ENCODE data around the gene PTPRR.

The PTPRR gene

DNA sequence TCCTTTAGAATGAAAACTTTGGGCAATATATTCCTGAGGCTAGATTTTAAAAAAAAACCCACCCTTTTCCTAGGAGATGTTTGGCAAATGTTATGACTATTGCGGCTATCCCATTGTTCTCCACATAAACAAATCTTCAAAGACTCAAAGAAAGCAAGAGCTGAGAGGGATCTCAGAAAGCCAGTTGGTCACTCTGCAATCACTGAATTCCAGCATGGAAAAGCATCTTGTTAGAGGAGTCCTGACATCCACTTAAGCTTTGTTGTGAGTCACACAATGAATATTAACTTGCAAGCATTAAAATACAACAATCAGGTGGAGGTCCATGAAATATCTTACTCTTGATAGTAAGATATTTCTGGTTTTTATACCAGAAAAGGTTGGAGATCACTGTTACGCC is 272.3 kb downstream of the PTPRR start:
- Mint-ChIP-seq H3K4me1 (ENCODE audit: low read depth) (no peaks in the 10 kb centered on the region), H3K4me3 (no peak overlapping the region), H3K27me3 (peaks cover 1% of the 10 kb centered on the region), H3K9me3 (peaks cover 10% of the 10 kb centered on the region), H3K27ac (no peak overlapping the region), H3K36me3 (ENCODE audit: low read depth) (no peaks in the 10 kb centered on the region)
- intact Hi-C loops (cut with micrococcal nuclease) = no loop called here

DNA sequence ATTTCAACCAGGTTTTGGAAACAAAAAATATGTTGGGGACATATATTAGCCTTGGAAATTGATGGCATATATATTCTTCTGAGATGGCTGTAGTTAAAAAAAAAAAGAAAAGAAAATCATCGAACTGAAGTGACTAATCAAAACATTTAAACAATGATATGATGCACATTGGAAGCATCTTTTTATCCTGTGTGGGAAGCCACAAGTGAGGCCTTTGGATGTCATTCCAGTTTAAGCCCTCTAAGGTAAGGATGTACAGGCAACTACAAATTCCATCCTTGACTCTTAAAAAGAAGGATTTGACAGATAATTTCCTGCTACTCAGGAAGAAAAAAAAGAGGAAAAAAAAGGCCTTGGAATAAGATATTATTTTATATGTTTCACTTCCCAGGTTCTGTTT is 273.7 kb downstream of the PTPRR start:
- Mint-ChIP-seq H3K4me1 (ENCODE audit: low read depth) (no peaks in the 10 kb centered on the region), H3K27me3 (peaks cover 1% of the 10 kb centered on the region), H3K4me3 (no peak overlapping the region), H3K27ac (no peak overlapping the region), H3K36me3 (ENCODE audit: low read depth) (no peaks in the 10 kb centered on the region), H3K9me3 (peaks cover 2% of the 10 kb centered on the region)
- intact Hi-C loops (cut with micrococcal nuclease) = no loop called here

DNA sequence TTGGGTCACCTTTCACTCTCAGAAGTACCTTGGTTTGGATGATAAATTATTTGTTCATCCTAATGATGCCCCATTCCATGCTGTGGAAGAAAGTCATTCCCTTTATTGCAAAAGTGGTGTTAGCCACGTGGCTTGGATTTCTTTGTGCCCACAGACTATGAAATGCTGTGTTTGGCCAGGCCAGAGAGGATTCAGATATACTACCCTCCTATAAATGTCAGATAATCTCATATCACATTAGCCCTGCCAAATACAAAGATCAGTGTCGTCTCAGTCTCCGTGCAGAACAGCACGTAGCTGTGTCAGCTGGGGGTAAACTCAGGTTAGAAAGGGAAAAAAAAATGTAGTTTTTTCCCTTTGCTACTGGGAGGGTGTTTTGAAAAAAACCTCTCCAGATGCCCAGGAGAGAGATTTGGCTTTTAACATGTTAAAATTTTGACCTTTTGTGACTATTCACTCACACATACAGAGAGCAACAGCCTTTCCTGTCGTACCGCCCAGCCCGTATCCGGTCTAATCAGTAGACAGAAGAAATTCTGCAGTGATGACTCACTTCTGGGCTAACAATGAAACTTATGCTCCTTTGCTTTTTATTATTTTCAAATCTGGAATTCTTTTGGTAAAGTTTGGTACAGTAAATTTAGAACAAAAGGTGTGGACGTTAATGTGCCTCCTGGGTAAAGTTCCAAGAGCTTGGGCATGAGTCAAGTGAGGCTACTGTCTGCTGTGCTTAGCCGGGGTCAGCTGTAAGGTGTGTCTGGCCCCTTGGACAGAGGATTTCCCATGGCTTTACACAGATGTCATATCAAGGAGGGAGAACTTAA is 274.8 kb downstream of the PTPRR start:
- no peak overlapping the region for H3K4me3 Mint-ChIP-seq

DNA sequence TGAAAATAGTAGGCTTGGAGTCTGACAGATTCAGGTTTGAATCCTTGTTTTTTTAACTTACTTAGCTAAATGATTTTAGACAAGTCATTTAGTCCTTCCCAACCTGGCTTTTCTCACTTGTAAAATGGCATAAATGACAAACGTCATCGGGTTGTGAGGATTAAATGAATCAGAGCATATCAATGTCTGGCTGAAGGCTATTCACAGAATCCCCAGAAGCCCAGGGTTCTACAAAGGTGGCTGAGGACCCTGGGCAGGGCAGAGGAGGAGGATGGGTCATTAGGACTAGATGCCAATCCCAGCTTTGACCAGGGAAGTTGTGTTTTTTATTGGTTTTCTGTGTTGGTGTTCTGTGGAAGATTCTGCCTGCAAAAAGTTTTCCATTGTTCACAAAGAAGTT is 275.7 kb downstream of the PTPRR start:
- no peaks in the 10 kb centered on the region for H3K36me3 Mint-ChIP-seq (ENCODE audit: low read depth)
- H3K4me1 Mint-ChIP-seq (ENCODE audit: low read depth) = no peaks in the 10 kb centered on the region
- intact Hi-C loops (cut with micrococcal nuclease) = no loop called here
- no peak overlapping the region for H3K4me3 Mint-ChIP-seq
- H3K27me3 Mint-ChIP-seq = peaks cover 1% of the 10 kb centered on the region
- H3K27ac Mint-ChIP-seq = no peak overlapping the region
- H3K9me3 Mint-ChIP-seq = no peaks in the 10 kb centered on the region

More for the DNA sequence above, 274.8 kb downstream of the PTPRR start:
- Mint-ChIP-seq H3K4me1 (ENCODE audit: low read depth) (no peaks in the 10 kb centered on the region), H3K27me3 (peaks cover 1% of the 10 kb centered on the region), H3K36me3 (ENCODE audit: low read depth) (no peaks in the 10 kb centered on the region), H3K9me3 (no peaks in the 10 kb centered on the region), H3K27ac (no peak overlapping the region)
- intact Hi-C loops (cut with micrococcal nuclease) = no loop called here

DNA sequence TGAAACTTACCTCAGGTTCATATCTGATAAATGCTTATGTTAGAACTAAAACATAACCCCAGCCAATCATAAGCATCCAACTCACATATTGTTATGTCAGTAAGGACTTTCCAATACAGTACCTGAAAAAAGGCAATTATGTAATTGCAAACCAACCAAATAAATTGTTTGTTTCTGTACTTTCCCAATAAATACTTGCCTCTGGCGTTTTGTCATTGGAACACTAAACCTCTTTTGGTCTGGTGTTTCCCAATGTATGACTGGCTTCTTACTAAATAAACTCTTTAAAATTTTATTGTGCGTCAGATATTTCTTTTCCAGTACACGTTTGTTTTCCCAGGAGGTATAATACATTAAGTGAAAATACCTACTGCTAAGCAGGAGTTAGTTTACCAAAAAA is 276.6 kb downstream of the PTPRR start:
- H3K9me3 Mint-ChIP-seq = no peaks in the 10 kb centered on the region
- peaks cover 1% of the 10 kb centered on the region for H3K27me3 Mint-ChIP-seq
- H3K4me1 Mint-ChIP-seq (ENCODE audit: low read depth) = no peaks in the 10 kb centered on the region
- no peaks in the 10 kb centered on the region for H3K36me3 Mint-ChIP-seq (ENCODE audit: low read depth)
- H3K27ac Mint-ChIP-seq = no peak overlapping the region
- intact Hi-C loops (cut with micrococcal nuclease) = no loop called here
- H3K4me3 Mint-ChIP-seq = no peak overlapping the region

DNA sequence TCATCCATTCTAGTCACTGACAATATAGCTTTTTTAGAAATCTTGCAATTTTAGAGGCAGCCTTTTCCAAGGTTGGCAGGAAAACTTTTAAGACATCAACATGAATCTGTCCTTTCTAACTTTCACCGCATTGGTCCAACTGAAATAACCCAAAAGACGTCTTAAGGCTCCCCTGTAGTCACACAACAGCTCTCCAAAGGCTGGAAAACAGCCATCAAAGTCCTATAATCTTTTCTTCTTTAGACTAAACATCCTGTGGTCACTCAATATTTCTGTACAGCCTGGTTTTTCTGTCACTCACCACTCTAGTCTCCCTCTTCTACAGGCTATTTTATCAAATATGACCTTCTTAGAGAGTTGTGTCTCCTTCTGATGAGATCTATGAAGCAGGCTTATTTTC is 278.8 kb downstream of the PTPRR start:
- H3K27me3 Mint-ChIP-seq = peaks cover 1% of the 10 kb centered on the region
- H3K27ac Mint-ChIP-seq = no peak overlapping the region
- no peaks in the 10 kb centered on the region for H3K36me3 Mint-ChIP-seq (ENCODE audit: low read depth)
- intact Hi-C loops (cut with micrococcal nuclease) = no loop called here
- no peak overlapping the region for H3K4me3 Mint-ChIP-seq
- H3K4me1 Mint-ChIP-seq (ENCODE audit: low read depth) = no peaks in the 10 kb centered on the region
- H3K9me3 Mint-ChIP-seq = no peaks in the 10 kb centered on the region

DNA sequence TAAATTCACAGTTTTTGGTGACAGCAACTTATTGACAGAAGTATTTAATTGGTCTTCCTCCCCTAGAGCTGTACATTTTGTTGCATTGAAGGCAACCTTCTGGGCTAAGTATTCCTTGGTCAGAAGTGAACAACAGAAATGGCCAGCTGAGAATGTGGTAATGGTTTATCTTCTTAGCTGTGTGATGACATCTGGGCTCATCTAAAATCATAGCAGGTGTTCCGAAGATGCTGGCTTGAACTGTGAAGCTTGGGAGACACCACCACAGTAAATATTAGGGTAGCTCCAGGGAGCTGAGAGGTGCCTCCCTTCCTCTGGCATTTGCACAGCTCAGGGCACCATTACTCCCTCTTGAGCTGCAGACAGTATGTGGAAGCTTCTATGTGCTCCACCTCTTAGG is 279.6 kb downstream of the PTPRR start:
- Mint-ChIP-seq H3K27me3 (no peaks in the 10 kb centered on the region), H3K4me3 (no peak overlapping the region), H3K27ac (no peak overlapping the region), H3K36me3 (ENCODE audit: low read depth) (no peaks in the 10 kb centered on the region), H3K9me3 (no peaks in the 10 kb centered on the region), H3K4me1 (ENCODE audit: low read depth) (no peaks in the 10 kb centered on the region)
- intact Hi-C loops (cut with micrococcal nuclease) = no loop called here

DNA sequence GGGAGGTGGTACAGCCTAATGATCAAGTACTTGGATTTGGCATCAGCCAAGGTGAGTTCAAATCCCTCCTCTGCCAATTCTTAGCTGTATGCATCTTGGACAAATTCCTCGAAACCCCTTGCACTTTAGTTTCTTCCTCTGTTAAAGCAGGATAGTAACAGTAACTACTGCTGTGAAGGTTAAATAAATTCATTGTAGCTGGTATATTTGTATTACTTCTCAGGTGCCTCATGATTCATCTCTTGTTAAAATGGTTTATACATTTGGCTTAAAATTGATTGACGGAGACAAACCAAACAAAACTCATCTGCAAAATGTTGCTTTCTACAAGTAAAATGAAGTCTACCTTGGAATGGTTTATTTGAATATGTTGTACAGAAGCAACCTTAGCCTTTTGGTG is 281.0 kb downstream of the PTPRR start:
- H3K9me3 Mint-ChIP-seq = no peaks in the 10 kb centered on the region
- intact Hi-C loops (cut with micrococcal nuclease) = no loop called here
- H3K36me3 Mint-ChIP-seq (ENCODE audit: low read depth) = no peaks in the 10 kb centered on the region
- no peaks in the 10 kb centered on the region for H3K4me1 Mint-ChIP-seq (ENCODE audit: low read depth)
- H3K27me3 Mint-ChIP-seq = no peaks in the 10 kb centered on the region
- H3K27ac Mint-ChIP-seq = no peak overlapping the region
- H3K4me3 Mint-ChIP-seq = no peak overlapping the region

DNA sequence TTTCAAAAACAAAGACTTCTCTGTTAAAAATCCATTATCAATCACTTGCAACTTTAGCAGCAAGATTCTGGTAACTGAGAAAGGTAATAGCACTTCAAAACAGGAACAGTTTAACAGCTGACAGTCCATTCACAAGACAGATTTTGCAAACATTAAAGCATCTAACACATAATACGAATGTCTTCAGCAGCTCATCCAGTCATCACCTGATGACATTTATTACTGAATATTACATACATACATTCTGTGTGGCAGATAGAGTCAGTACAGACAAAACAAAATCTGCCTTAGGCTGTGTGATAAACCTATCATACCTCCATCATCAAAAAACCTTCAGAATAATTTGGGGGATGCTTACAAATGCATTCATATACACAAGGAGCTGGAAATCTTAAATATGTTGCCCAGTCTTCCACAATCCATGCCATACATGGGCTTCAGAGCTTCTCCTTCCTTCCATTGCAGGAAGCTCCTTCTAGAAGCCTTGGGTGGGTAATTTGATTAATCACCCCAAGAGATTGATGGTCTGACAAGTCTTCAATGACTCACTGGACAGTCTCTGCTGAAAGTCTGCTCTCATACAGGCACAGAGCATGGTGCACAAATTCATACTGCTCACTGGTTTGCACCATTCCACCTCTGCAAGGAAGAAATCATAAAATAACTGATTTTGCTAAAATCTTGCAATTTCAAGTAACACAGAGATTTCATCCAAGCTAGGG is 281.7 kb downstream of the PTPRR start:
- intact Hi-C loops (cut with micrococcal nuclease) = no loop called here
- H3K27ac Mint-ChIP-seq = no peak overlapping the region
- no peaks in the 10 kb centered on the region for H3K27me3 Mint-ChIP-seq
- no peaks in the 10 kb centered on the region for H3K9me3 Mint-ChIP-seq
- H3K4me1 Mint-ChIP-seq (ENCODE audit: low read depth) = no peaks in the 10 kb centered on the region
- H3K4me3 Mint-ChIP-seq = no peak overlapping the region
- H3K36me3 Mint-ChIP-seq (ENCODE audit: low read depth) = no peaks in the 10 kb centered on the region

DNA sequence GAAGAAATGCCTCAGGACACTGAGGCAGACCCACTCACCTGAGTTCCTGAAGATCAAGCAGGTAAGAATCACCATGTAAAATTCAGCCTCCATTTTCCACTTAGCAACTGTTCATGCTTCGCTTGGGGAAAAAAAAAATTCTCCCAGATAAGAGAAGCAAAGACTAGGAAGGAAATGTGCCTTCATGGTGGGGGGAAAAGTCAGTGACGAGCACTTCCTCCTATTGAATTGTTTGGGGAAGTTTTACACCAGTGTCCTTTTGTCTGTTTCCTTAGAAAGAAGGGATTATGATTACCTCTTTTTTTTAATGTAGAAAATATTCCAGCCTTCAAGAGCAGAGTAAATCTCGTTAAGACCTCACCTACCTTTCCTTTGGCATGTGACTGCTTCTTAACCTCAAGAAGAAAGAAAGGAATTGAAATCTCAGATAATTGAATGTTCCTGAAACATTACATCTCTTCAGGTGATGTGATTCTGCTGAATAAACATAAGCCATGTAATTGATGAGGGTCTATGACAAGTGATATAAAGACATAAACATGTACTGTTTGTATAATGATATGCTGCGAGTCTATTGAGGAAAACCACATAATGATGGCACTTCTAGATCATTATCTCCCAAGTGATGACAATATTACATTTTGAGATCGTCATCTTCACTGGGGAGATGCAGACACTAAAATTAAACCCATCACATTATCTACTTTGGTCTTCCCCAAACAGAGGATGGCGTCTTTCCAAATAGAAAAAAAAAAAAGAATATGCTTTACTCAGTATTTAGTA is 283.0 kb downstream of the PTPRR start, which contains the start of gene PTPRB:
PTPRB (minus strand) TSS at position 127 of the 783 bp plus-strand sequence; CDS start at position 93, 34 bp downstream.
- Mint-ChIP-seq H3K4me1 (ENCODE audit: low read depth) (no peaks in the 10 kb centered on the region), H3K9me3 (no peaks in the 10 kb centered on the region), H3K27me3 (no peaks in the 10 kb centered on the region), H3K36me3 (ENCODE audit: low read depth) (no peaks in the 10 kb centered on the region), H3K27ac (no peak within 1 kb of the TSS), H3K4me3 (no peak within 1 kb of the TSS)
- intact Hi-C loops (cut with micrococcal nuclease) = no loop called here

DNA sequence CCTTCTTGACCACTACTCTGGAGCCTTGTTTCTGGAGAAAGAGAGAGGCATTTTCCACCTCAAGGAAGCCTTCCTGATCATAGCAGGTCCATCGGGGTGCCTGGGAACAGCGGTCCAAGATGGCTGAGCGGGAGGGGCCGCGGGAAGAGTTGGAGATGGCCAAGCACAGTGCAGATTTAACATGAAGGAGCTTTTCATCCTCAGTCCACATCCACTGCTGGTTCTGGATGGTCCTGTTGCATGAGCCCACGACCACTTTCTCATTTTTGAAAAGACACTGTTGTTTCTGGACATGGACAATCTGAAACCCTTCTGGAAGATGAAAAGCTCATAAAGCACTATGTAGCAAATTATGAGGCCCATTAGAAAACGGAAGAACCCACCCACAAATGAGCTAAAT is 284.8 kb downstream of the PTPRR start:
- no peaks in the 10 kb centered on the region for H3K9me3 Mint-ChIP-seq
- no peak overlapping the region for H3K4me3 Mint-ChIP-seq
- no peaks in the 10 kb centered on the region for H3K27me3 Mint-ChIP-seq
- no peaks in the 10 kb centered on the region for H3K36me3 Mint-ChIP-seq (ENCODE audit: low read depth)
- no peak overlapping the region for H3K27ac Mint-ChIP-seq
- no peaks in the 10 kb centered on the region for H3K4me1 Mint-ChIP-seq (ENCODE audit: low read depth)
- intact Hi-C loops (cut with micrococcal nuclease) = no loop called here

DNA sequence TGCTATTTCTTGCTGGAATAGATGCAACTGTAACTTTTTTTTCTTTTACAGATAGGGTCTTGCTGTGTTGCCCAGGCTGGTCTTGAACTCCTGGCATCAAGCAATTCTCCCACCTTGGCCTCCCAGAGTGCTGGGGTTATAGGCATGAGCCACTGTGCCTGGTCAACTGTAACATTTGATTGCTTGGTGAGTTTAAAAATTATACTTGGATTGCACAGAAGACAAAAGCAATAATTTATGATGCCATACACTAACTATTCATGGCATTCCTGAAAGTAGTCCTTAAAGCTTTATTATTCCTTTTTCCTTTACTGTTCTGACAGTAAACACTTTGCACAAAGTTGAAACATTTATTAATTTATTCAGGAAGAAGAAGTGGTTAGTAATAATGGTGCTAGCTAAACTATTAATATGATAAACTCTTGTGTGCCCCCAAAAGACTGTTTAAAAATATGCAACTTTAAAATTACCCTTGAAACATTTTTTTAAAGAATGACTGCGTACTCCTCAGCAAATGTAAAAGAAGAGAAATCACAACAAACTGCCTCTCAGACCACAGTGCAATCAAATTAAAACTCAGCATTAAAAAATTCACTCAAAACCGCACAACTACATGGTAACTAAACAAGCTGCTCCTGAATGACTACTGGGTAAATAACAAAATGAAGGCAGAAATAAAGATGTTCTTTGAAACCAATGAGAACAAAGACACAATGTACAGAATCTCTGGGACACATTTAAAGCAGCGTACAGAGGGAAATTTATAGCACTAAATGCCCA is 291.6 kb downstream of the PTPRR start:
- Mint-ChIP-seq H3K9me3 (no peaks in the 10 kb centered on the region), H3K36me3 (ENCODE audit: low read depth) (no peaks in the 10 kb centered on the region), H3K4me1 (ENCODE audit: low read depth) (no peaks in the 10 kb centered on the region), H3K27me3 (no peaks in the 10 kb centered on the region), H3K4me3 (no peak overlapping the region), H3K27ac (no peak overlapping the region)
- intact Hi-C loops (cut with micrococcal nuclease) = no loop called here

DNA sequence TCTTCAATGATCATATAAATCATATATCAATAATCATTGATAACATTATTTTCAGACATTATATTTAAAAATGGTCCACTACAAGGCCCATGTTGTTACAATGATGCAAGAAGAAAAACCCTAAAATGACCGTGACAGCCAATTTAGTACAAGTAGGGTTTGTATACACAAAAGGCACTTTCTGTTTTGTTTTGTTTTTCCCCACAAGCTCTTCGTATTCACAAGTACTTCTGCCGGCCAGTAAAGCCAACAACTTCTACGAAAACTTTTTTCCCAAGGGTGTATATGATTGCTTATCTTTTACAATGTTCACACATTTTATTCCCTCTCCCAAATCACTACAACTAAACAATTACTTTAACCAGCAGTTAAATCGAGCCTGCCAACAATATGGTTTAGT is 292.9 kb downstream of the PTPRR start:
- Mint-ChIP-seq H3K27me3 (no peaks in the 10 kb centered on the region), H3K4me1 (ENCODE audit: low read depth) (no peaks in the 10 kb centered on the region), H3K4me3 (no peak overlapping the region)

More for the DNA sequence above, 292.9 kb downstream of the PTPRR start:
- intact Hi-C loops (cut with micrococcal nuclease) = no loop called here
- no peak overlapping the region for H3K27ac Mint-ChIP-seq
- no peaks in the 10 kb centered on the region for H3K36me3 Mint-ChIP-seq (ENCODE audit: low read depth)
- no peaks in the 10 kb centered on the region for H3K9me3 Mint-ChIP-seq
